SIG-M5 treated with dmso at 0.1 percent for 504 hours (cell line): ENCODE data around the gene FKBP1A.
A peak's percentile ranks its signal among the peaks of the same experiment; 100 is the strongest.

Experiments used
- DNase-seq: peaks from one replicate; lab custom pipeline; 2025; ENCODE audit not compliant: unreplicated experiment; lab: John Stamatoyannopoulos, UW

The FKBP1A gene

DNA sequence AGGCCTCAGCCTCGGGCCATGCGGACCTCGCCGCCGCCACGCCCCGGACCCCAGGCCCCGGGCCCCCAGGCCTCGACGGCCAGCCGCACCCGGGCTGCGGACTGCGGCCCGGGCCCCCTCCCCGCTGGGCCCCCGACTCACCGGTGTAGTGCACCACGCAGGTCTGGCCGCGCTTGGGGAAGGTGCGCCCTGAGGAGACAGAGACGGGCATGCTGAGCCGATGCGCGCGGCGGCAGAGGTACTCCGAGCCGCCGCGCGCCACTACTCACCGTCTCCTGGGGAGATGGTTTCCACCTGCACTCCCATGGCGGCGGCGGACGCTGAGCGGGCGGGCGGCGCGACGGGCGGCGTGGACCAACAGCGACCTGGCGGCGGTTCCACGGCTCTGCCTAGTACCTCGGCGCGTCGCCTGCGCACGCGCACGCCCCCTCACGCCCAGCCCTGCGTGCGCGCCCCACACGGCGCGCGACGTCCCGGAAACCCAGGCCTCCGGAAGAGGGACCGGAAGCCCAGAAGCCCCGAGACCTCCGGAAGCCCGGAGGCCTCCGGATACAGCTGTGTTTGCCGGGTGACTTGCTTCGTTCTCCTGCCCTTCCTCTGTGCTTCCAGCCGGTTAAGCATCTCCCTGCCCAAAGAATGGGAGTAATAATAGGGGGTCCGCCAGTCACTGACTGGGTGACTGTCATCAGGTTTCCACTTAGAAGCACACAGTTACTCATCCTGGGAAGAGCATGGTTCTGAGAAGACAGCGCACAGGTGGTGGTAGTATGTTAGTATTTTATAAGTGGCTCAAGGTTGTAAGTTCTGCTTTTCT is at the start of gene FKBP1A:
TSS of gene FKBP1A (minus strand) at position 362 of the 814 bp plus-strand sequence. CDS start at position 306, 56 bp downstream.
- DNase-seq = peak; percentile 90

DNA sequence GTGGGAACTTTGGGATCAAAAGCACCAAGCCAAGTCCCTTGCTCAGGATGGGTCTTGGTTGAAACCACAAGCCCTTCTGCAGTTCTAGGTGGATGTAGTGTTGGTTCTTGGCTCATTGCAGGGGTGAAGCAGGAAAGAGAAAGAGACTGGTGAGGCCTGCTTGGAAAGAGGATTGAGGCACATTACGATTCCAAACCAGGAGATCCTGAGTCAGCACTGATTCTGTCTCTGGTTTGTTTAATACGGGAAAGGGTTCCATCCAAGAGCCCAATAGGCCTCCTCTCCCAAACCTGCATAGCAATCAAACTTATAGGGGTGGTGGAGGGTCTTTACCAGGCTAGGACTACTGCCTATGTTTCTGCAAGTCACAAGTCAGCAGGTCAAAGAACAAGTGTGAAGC is 49.5 kb upstream of the FKBP1A start:
- no peak for DNase-seq

DNA sequence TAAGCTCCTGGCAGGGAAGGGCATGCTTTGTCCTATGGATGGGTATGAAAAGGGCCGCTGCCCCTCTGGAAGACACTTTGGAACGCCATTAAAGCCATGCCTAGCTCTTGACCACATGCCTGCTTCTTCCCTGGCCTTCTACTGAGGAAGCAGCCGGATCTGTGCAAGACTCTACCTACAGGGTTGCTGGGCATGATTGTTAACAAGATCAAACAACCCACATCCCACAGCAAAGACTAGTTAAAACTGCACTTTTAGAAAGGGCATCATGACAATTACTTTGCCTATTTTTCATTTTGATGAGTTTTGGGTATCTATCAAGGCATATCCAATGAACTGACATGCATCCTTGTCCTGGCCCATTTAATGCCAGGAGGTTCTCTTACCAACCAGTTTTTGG is 48.3 kb upstream of the FKBP1A start:
- DNase-seq = no peak

DNA sequence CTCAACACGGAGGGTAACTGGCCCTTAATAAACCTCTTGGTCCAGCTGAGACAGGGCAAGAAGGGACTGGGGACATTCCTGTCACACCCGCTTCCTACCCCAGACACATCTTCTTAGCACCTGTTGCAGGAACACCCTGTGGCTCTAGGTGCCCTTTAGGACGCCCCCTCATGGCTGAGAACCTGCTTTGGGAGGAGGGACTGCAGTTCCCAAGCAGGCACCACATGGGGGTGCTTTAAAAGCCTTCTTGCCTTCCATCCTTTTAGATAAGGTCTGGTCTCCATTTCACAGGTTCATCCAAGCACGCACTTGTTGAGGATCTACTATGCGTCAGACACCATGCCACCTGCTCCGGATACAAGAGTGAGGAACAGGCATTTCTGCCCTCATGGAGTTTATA is 47.2 kb upstream of the FKBP1A start:
- peak; percentile 43 for DNase-seq

DNA sequence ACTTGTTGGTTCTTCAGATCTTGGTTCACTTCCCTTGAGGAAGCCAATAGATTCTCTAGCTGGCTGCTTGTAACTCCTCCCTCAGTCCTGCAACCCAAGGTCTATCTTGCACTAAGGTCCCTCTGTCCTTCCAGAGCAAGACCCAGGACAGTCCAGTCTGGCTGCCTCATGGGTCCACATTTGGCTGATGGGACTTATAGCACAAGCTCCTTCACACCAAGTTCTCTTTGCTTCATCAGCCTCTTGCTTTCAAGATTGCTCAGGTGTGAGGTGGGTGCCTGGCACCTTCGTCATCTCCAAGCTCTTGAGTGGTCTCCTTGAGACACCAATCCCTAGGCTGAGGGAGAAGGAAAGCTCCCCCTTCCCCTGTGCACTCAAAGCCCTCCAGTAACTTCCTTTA is 45.5 kb upstream of the FKBP1A start:
- peak; percentile 8 for DNase-seq

DNA sequence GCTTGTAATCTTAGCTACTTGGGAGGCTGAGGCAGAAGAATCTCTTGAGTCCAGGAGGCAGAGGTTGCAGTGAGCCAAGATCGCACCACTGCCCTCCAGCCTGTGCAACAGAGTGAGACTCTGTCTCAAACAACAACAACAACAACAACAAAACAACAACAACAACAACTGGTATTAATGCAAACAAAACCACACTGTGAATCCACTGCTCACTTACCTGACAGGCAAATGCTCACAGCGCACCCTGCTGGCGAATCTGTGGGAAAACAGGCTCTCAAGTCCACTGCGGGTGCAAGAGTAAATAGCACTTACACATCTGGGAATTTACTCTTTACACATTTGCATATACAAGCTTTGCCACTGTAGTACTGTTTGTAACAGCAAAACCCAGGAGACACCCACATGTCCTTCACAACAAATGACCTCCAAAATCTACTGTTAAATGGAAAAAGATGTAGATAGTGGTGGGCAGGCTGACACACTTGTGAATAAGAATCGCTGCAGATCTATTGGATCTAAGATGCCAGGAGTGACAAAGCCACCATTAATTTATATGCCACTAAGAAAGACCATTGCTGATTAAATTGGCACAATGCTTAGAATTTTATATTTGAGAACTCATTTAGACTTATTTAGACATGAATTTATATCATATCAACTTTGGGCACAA is 44.5 kb upstream of the FKBP1A start:
- peak; percentile 68 for DNase-seq

DNA sequence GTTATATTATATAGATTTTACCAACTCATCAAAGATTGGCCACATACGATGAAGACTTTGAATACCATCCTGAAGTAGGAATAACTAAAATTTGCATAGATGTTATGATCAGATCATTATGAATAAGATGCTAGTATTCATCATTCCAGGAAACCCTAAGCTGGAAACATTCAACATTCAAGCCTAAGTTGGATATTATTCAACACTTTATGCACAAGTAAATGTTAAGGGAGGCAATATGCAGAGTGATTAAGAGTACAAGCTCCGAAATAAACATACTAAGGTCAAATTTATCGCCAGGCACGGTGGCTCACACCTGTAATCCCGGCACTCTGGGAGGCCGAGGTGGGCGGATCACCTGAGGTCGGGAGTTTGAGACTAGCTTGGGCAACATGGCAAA is 43.4 kb upstream of the FKBP1A start:
- DNase-seq = no peak

DNA sequence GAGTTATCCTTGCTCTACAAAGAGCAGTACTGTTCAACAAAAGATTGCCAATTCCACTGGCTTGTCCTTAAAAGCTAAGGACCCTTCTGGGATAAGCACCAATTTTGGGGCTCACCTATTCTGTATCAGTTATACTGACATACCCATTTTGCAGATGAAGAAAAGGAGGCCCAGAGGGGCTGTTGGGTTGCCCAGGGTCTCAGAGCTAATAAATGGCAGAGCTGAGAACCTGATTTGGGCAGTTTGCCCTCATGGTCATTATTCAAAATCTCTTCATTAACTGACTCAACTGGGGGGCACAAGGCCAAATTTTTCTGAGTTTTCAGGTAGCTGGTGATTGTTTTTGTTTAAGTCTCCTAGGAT is 42.5 kb upstream of the FKBP1A start:
- no peak for DNase-seq

DNA sequence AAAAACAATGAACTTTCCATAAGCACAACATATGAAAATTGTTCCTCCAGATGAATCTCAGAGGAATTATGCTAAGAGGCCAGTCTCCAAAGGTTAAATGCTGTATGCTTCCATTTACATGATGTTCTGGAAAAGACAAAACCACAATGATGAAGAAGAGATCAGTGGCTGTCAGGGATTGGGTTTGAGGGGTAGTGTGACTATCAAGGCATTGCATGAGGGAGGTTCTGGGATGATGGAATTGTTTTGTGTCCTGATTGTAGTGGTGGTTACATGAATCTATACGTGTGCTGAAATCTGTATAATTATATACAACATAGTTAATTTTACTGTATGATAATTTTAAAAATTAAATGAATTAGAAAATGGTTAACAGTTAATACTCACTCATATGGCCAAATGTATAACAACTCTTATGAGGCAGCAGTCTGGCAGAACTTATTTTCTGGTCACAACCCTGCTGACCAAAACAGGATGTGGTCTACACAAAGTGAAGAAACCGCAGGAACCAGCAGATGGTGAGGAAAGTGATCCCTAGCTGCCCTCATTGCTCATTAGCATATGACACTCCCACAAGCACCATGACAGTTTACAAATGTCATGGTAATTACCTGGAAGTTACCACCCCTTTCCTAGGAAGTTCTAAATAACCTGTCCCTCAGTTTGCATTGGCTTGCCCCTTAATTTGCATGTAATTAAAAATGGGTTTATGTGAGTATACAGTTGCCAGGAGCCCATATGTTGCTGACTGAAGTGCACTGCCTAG is 41.9 kb upstream of the FKBP1A start:
- DNase-seq = peak; percentile 86

DNA sequence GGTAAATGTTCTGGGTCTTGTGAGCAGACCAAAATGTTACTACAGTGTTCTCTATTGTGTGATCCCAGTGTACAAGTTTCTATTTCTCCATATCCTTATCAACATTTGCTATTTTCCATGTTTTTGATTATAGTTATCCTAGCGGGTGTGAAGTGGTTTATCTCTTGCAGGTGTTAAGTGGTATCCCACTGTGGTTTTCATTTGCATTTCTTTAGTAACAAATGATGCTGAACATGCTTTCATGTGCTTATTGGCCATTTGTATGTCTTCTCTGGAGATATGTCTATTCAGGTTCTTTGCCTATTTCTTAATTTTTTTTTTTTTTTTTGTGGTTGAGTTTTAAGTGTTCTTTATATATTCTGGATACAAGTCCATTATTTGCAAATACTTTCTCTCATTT is 38.3 kb upstream of the FKBP1A start:
- DNase-seq = no peak

DNA sequence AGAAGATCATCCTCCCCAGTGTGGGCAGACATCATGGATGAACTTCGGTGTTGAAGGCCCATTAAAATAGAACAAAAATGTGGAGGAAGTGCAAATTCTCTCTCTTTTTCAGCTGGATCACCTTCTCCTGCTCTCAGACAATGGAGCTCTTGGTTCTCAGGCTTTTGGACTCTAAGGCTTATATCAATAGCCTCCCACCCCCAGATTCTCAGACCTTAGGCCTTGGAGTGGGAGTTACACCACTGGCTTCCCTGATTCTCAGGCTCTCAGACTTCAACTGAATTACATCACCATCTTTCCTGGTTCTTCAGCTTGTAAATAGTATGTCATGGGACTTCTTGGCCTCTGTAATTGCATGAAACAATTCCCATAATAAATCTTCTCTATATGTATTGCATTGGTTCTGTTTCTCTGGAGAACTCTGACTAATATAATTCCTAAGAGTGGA is 37.2 kb upstream of the FKBP1A start:
- DNase-seq = no peak

DNA sequence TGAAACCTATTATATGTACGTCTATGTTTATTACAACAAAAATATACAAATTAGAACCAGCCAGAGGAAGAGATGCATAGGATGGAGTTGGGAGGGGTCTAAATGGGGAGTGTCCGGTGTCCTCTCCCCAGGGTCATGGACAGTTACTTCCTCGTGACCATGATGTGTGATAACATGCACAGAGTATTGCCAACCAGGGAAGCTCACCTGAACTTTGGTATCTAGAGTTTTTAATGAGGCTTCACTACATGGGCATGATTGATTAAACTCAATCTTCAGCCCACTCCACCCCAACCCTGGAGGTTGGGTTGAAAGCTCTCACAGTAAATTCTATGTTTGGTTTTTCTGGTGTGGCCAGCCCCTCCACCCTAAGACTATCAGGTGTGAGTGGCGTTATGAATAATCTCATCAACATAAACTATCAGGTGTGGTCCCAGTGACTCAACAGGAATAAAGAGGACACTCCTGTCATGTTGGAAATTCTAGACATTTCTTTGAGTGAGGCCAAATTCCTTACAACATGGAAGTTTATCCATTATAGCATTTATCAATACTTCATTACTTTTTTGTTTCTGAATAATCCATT is 36.4 kb upstream of the FKBP1A start:
- no peak for DNase-seq

DNA sequence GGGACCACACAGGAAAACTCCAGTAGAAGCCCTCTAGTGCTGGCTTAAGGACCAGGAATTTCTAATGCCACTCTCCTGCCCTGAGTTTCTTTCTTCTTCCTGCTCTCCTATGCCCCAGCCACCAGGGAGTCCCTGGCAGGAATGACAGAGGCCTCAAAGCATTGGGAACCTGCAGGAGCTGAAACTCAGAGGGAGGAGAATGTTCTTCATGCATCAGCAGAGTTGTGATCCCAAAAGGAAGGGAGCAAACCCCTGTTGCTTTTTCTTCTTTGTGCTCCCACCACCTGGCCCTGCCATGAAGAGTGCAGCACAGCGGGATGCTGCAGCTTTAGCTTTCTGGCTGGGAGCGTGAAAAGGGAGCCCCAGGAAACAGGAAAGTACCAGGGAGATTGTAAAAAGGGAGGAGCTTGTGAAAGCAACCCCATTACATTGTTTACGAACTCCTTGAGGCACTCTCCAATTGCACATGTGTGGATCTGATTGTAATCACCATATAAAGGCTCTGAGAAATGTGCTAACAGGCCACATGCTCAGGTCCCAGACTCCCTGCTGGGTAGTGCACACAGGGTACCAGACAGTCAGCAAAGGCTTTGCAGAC is 34.7 kb upstream of the FKBP1A start:
- no peak for DNase-seq

DNA sequence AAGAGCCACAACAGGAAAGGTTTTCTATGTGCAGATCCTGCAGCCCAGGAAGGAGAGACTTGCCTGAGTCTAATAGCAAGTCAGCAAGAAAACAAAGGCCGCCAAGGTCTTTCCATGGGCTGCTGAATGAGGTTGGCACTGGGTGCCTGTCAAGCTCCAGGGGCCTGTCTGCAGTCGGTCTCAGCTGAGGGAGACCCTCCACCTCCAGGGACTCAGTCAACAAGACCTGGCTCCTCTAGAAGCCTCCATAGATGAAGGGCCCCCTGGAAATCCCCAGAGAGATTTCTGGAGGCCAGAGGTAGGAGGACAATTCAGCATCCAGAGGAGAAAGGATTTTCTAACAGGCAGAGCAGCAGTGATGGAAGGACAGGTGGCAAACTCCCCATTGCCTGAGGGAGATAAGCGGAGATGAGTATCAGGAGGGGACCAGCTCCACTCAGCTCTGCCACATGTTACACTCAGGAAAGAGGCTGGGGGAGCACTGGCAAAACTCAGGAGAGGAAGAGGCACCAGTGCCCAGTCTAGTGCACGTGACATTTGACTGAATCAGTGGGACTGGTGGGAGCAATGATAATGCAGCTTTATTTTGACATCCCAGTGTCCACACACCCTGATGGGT is 33.5 kb upstream of the FKBP1A start:
- no peak for DNase-seq

DNA sequence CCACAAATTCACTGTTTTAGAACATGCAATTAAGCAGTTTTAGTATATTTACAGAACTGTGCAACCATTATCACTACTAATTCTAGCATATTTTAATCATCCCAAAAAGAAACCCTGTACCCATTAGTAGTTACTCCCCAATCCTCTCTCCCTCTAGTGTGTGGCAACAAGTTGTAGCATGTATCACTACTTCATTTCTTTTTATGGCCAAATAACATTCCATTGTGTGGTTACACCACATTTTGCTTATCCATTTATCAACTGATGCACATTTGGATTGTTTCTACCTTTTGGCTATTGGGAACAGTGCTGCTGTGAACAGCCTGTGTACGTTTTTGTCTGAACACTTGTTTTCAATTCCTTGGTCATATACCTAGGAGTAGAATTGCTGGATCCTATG is 31.5 kb upstream of the FKBP1A start:
- DNase-seq = no peak

DNA sequence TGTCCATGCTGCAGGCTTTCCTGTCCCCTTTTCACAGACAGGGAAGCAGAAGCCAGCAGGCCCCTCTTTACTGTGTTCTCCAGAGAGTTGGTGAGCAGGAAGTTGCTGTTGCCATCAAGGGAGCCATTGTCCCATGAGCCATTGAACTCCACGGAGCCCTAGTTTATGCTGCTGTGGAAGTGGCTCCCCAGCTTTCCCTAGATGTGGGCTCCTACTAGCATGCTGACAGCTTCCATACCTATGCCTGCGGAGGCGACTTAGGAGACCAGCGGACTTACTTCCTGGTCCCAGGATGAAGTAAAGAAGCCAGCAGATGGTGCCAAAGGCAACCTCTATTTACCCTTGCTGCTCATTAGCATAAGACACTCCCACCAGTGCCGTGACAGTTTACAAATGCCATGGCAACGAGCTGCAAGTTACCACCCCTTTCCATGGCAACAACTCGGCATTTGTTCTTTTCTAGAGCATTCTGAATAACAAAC is 30.8 kb upstream of the FKBP1A start:
- peak; percentile 67 for DNase-seq

DNA sequence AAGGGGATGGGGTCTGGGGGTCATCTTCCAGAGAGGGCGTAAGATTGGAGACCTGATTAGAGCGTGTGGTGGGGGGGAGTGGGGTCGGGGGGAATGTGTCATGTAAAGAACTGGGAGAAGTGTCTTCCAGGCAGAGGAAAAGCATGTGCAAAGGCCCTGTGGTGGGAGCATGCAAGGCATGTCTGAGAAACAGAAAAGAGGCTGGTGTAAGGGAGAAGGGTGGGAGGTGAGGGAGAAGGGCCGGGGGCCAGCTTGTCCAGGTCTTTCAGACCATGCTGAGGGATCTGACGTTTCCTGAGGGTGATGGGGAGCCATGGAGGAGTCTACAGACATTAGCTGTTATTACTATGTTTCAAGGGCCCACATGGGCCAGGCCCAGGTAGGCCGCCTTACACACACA is 30.4 kb upstream of the FKBP1A start:
- DNase-seq = no peak

DNA sequence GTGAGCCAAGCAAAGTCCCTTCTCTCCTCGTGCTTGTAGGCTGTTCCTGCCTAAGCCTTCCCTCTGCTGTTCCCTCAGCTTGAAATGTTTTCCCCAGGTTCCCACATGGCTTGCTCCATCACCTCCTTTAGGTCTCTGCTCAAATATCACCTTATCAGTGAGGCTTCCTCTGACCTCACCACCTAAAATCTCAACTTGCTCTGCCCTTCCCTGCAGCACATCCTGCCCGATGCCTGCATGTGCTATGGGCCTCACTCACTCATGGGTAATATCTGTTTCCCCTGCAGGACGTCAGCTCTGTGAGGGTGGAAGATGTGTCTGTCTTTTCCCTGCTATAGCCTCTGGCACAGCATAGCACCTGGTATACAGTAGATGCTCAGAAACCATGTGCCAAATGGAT is 29.9 kb upstream of the FKBP1A start:
- DNase-seq = no peak

DNA sequence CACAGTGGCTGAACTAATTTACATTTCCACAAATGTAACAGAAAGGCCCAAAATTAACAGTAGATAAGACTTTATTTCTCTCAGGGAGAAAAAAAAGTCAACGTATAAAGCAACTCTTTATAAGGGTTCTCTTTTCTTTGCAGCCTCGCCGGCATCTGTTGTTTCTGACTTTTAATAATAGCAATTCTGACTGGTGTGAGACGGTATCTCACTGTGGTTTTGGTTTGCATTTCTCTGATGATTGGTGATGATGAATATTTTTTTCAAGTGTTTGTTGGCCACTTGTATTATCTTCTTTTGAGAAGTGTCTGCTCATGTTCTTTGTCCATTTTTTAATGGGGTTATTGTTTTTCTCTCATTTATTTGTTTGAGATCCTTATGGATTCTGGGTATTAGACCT is 27.2 kb upstream of the FKBP1A start:
- DNase-seq = no peak

DNA sequence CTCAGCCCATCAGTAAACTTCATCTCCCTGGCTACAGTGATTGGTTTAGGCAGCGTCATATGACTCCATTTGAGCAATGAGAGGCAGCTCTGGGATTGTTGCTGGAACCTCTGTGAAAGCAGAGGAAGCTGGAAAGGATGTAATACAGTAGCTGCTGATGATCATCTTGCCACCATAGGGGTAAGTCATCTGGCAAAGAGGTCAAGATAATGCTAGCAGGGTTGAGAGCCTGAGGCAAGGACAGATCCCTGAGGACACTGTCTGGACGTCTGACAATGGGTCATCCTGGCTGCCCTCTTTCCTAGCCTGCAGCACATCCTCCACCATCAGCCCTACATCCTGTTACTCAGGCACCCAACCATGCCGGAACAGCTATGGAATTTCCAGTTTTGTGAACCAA is 25.5 kb upstream of the FKBP1A start:
- DNase-seq = no peak

DNA sequence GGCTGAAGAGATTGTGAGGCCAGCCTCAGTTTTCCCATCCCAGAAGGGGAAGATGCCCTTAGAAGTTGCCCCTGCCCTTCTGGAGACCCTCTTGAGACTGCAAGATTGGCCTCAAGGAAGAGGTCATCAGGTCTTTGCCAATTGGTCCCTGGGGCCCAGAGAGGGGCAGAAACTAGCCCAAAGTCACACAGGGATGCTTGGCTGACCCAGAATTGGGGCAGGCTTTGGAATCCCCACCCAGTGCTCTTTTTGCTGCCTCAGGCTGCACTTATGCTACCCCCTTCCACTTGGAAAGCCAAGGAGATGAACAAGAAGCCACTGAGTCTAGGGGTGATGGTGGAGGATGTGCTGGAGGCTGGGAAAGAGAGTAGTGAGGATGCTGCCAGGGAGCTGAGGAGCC is 24.9 kb upstream of the FKBP1A start:
- no peak for DNase-seq
